HG03045 (cell line): Measurements from ENCODE around the gene HEPACAM2.

Experiments
- ATAC-seq: cut with Tn5 transposase; IDR thresholded peaks from one replicate; pipeline ENCODE4 v1.9.1; 2021; ENCODE audit warnings: mild to moderate bottlenecking, moderate library complexity; ENCODE audit not compliant: unreplicated experiment

Gene HEPACAM2

GRCh38 chr7:93203496-93203895, 22.8 kb downstream of the HEPACAM2 start:
- no peak for ATAC-seq

- no peak for ATAC-seq
Observed at GRCh38 chr7:93202594-93203250, 23.5 kb downstream of the HEPACAM2 start.

GRCh38 chr7:93198472-93198871, 27.8 kb downstream of the HEPACAM2 start:
- no peak for ATAC-seq

- ATAC-seq = no peak
Observed at GRCh38 chr7:93196336-93196735, 29.9 kb downstream of the HEPACAM2 start.

GRCh38 chr7:93194386-93194785, 31.9 kb downstream of the HEPACAM2 start:
- ATAC-seq = no peak

GRCh38 chr7:93188870-93189634, 37.2 kb downstream of the HEPACAM2 start:
- no peak for ATAC-seq

GRCh38 chr7:93185303-93186027, 40.8 kb downstream of the HEPACAM2 start:
- ATAC-seq = no peak

- no peak for ATAC-seq
Observed at GRCh38 chr7:93179173-93179572, 47.1 kb downstream of the HEPACAM2 start.

GRCh38 chr7:93178213-93178612, 48.1 kb downstream of the HEPACAM2 start:
- ATAC-seq = no peak

- no peak for ATAC-seq
Observed at GRCh38 chr7:93176992-93177580, 49.2 kb downstream of the HEPACAM2 start.

- no peak for ATAC-seq
Observed at GRCh38 chr7:93175219-93175618, 51.0 kb downstream of the HEPACAM2 start.

GRCh38 chr7:93172683-93173082, 53.6 kb downstream of the HEPACAM2 start:
- ATAC-seq = no peak

GRCh38 chr7:93171606-93172226, 54.6 kb downstream of the HEPACAM2 start:
- no peak for ATAC-seq

GRCh38 chr7:93165447-93165846, 60.8 kb downstream of the HEPACAM2 start:
- ATAC-seq = peak; percentile 93

GRCh38 chr7:93164766-93165165, 61.5 kb downstream of the HEPACAM2 start:
- no peak for ATAC-seq

GRCh38 chr7:93161181-93161762, 65.0 kb downstream of the HEPACAM2 start:
- ATAC-seq = no peak

GRCh38 chr7:93160410-93160809, 65.9 kb downstream of the HEPACAM2 start:
- no peak for ATAC-seq

- no peak for ATAC-seq
Observed at GRCh38 chr7:93159490-93159889, 66.8 kb downstream of the HEPACAM2 start.

- ATAC-seq = no peak
Observed at GRCh38 chr7:93156884-93157283, 69.4 kb downstream of the HEPACAM2 start.

- ATAC-seq = no peak
Observed at GRCh38 chr7:93150200-93150835, 76.0 kb downstream of the HEPACAM2 start.
